Osteoblast (primary cell): ENCODE data around the gene C1R. TPM values are rescaled to one million over a fixed set of nuclear protein-coding genes. Genes with fewer than 3 reads are reported as not detected.

Experiments used
- DNase-seq: peaks from one replicate; pipeline ENCODE4 v3.0.0; 2011; ENCODE audit warnings: low spot score, mixed read lengths; ENCODE audit not compliant: insufficient read length; ENCODE audit errors: missing footprints
- H2AFZ ChIP-seq: 2 replicates; pipeline ENCODE4 v1.6.0; 2011; ENCODE audit warnings: mild to moderate bottlenecking, low read length
- H3K27ac ChIP-seq: 2 replicates; pipeline ENCODE4 v1.5.1; 2011; ENCODE audit warnings: mild to moderate bottlenecking, low read depth, low read length, moderate library complexity
- H3K27me3 ChIP-seq: 2 replicates; pipeline ENCODE4 v1.6.0; 2012; ENCODE audit warnings: mild to moderate bottlenecking, control low read depth, inconsistent platforms, low read length, moderate library complexity; ENCODE audit not compliant: insufficient read depth
- H3K36me3 ChIP-seq: 2 replicates; pipeline ENCODE4 v1.5.1; 2011; ENCODE audit warnings: mild to moderate bottlenecking, low read length, control low read depth, moderate library complexity; ENCODE audit not compliant: insufficient read depth
- H3K4me1 ChIP-seq: 2 replicates; pipeline ENCODE4 v1.5.1; 2011; ENCODE audit warnings: mild to moderate bottlenecking, low read length, control low read depth, moderate library complexity; ENCODE audit not compliant: insufficient read depth
- H3K4me2 ChIP-seq: 2 replicates; pipeline ENCODE4 v1.6.0; 2011; ENCODE audit warnings: mild to moderate bottlenecking, low read length; ENCODE audit not compliant: insufficient read depth
- H3K4me3 ChIP-seq: fragments of 200-600 bp; sonication (generic); 3 replicates; pipeline ENCODE4 v1.5.1; 2012; ENCODE audit warnings: mild to moderate bottlenecking, low read length, inconsistent platforms; ENCODE audit not compliant: insufficient read depth
- H3K79me2 ChIP-seq: 2 replicates; pipeline ENCODE4 v1.6.0; 2012; ENCODE audit warnings: mild to moderate bottlenecking, low read length, control low read depth, inconsistent platforms; ENCODE audit not compliant: insufficient read depth
- H3K9me3 ChIP-seq: 2 replicates; pipeline ENCODE4 v1.5.1; 2011; ENCODE audit warnings: low read depth, low read length, control low read depth
- H4K20me1 ChIP-seq: 2 replicates; pipeline ENCODE4 v1.6.0; 2012; ENCODE audit warnings: mild to moderate bottlenecking, low read length, control low read depth; ENCODE audit not compliant: insufficient read depth
- total RNA-seq: library from RNA; depleted of rRNA; stranded (reverse); fragments of >200 nt; gene quantifications from 2 replicates; pipeline ENCODE4 v1.2.3, GENCODE V29; 2012
- TF ChIP-seq, protein P1 (sequence below): IDR thresholded peaks from 2 replicates; pipeline ENCODE4 v1.5.1; 2011; ENCODE audit warnings: mild to moderate bottlenecking, low read depth, low read length, moderate library complexity; ENCODE audit errors: extremely low read depth

C1R gene
- total RNA-seq, 1 donor, result 330 TPM

DNA sequence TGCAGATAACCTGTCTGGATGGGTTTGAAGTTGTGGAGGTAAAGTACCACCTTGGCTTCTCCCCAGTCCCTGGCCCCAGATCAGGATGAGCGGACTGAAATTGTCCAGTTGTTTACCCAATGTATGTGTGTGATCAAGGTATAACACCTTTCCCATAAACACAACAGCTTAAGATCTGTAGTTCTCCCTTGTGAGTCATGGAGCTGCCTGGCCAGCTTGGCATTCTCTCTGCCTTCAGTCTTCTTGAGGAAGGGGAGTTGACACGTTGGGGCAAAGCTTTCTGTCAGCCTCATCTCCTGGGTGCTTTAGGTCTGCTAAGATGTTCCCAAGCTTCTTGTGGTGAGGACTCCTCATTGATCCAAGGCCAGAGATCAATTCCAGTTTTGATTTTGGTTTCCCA, 25.6 kb downstream of the C1R start:
- Histone ChIP-seq H4K20me1 (no peaks in the 10 kb centered on the region), H3K36me3 (peaks cover 15% of the 10 kb centered on the region), H3K4me1 (peaks cover 24% of the 10 kb centered on the region), H3K27me3 (no peaks in the 10 kb centered on the region), H3K4me2 (no peak overlapping the region), H3K4me3 (no peak overlapping the region), H3K9me3 (no peaks in the 10 kb centered on the region), H2AFZ (no peak overlapping the region), H3K27ac (no peak overlapping the region), H3K79me2 (no peaks in the 10 kb centered on the region)
- no peak for DNase-seq
- TF ChIP-seq, protein P1, sequence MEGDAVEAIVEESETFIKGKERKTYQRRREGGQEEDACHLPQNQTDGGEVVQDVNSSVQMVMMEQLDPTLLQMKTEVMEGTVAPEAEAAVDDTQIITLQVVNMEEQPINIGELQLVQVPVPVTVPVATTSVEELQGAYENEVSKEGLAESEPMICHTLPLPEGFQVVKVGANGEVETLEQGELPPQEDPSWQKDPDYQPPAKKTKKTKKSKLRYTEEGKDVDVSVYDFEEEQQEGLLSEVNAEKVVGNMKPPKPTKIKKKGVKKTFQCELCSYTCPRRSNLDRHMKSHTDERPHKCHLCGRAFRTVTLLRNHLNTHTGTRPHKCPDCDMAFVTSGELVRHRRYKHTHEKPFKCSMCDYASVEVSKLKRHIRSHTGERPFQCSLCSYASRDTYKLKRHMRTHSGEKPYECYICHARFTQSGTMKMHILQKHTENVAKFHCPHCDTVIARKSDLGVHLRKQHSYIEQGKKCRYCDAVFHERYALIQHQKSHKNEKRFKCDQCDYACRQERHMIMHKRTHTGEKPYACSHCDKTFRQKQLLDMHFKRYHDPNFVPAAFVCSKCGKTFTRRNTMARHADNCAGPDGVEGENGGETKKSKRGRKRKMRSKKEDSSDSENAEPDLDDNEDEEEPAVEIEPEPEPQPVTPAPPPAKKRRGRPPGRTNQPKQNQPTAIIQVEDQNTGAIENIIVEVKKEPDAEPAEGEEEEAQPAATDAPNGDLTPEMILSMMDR, result no peak

DNA sequence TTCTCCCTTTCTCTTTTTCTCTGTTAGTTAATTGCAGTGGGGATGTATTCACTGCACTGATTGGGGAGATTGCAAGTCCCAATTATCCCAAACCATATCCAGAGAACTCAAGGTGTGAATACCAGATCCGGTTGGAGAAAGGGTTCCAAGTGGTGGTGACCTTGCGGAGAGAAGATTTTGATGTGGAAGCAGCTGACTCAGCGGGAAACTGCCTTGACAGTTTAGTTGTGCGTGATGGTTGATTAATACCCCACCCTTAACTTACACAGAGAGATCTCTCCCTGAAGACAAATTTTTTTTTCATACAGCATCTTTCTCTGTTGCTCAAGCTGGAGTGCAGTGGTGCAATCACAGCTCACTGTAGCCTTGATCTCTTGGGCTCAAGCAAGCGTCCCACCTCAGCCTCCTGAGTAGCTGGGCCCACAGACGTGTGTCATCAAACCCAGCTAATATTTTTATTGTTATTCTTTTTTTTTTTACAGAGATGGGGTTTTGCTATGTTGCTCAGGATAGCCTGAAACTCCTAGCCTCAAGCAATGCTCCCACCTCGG, 27.1 kb downstream of the C1R start:
- TF ChIP-seq, protein P1, result no peak
- no peaks in the 10 kb centered on the region for H3K27me3 ChIP-seq
- H4K20me1 ChIP-seq, result no peaks in the 10 kb centered on the region
- no peak overlapping the region for H3K4me3 ChIP-seq
- H3K4me2 ChIP-seq, result no peak overlapping the region
- peaks cover 15% of the 10 kb centered on the region for H3K36me3 ChIP-seq
- H3K79me2 ChIP-seq, result no peaks in the 10 kb centered on the region
- no peak for DNase-seq
- no peak overlapping the region for H3K27ac ChIP-seq
- H2AFZ ChIP-seq, result no peak overlapping the region
- no peaks in the 10 kb centered on the region for H3K9me3 ChIP-seq
- peaks cover 34% of the 10 kb centered on the region for H3K4me1 ChIP-seq

DNA sequence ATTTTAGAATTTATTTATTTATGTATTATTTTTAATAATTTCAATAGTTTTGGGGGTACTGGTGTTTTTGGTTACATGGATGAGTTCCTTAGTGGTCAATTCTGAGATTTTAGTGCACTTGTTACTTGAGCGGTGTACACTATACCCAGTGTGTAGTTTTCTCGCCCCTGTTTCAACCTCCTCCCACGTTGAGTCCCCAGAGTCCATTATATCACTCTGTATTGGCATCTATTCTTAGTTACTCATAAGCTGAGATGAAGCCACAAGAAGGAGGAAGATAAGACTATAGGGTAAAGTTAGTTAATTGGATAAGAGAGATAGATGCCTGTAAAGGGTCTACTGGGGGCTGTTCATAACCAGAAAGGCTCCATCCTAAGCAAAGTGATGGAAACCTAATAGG, 27.7 kb downstream of the C1R start:
- Histone ChIP-seq H3K27ac (no peak overlapping the region), H3K4me3 (no peak overlapping the region), H3K4me2 (no peak overlapping the region), H3K9me3 (no peaks in the 10 kb centered on the region), H3K27me3 (no peaks in the 10 kb centered on the region), H3K36me3 (peaks cover 15% of the 10 kb centered on the region), H3K4me1 (peaks cover 40% of the 10 kb centered on the region), H2AFZ (no peak overlapping the region), H4K20me1 (no peaks in the 10 kb centered on the region), H3K79me2 (no peaks in the 10 kb centered on the region)
- no peak for DNase-seq
- TF ChIP-seq, protein P1, result no peak

DNA sequence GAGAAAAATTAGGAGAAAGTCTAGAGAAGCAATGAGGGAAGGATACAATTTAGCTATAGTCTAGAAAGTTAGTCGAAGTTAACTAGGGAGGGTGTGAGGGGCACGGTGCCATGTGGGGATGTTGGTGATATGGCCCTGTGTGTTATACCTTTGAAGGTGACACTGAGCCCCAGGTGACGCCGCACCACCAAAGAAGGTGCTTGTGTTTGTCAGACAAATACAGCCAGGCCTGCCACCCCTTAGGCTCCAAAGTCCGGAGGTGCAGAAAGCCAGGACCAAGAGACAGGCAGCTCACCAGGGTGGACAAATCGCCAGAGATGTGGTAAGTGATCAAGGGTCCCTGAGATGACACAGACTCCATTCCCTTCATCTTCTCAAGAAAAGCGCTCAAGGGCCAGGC, 30.6 kb downstream of the C1R start:
- H3K4me1 ChIP-seq, result peaks cover 31% of the 10 kb centered on the region
- TF ChIP-seq, protein P1, result no peak
- no peaks in the 10 kb centered on the region for H3K79me2 ChIP-seq
- H3K36me3 ChIP-seq, result peaks cover 9% of the 10 kb centered on the region
- H2AFZ ChIP-seq, result no peak overlapping the region
- H3K4me3 ChIP-seq, result peak overlapping the region; percentile 69
- H3K4me2 ChIP-seq, result peak overlapping the region; percentile 89
- H3K27ac ChIP-seq, result no peak overlapping the region
- no peaks in the 10 kb centered on the region for H4K20me1 ChIP-seq
- no peaks in the 10 kb centered on the region for H3K9me3 ChIP-seq
- H3K27me3 ChIP-seq, result no peaks in the 10 kb centered on the region
- no peak for DNase-seq
